GM19238 (cell line): ENCODE measurements around the gene TTF1.

Source experiments
- DNase-seq: peaks from one replicate; pipeline ENCODE4 v3.0.0; 2011; ENCODE audit warnings: low spot score; ENCODE audit not compliant: insufficient read length

TTF1 gene

DNA sequence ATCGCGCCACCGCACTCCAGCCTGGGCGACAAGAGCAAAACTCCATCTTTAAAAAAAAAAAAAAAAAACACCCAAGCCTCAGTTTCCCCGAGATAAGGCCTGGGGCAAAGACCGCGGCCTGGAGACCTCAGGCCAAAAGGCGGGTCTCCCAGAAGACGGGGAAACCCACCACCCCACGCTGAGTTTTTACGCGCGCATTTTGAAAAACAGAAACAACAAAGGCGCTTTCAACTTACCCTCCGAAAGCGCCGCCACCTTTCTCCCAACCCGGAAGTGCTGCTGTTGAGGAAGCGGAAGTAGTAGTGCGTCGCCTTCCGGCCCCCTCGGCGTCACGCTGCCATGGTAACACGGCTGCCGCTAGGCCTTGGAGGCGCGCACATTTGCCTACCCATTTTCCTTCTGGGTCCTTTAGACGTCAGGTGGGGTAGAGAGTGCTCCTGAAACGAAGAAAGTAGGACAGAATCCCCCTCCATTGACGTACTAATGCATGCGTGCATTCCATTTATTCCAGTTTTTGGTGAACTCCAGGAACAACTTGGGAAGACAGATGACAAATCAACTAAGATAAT lies at the start of gene TTF1:
TTF1 (minus strand) TSS at position 287 of the 569 bp plus-strand sequence. CDS start 4,019 bp downstream, outside the sequence.
- DNase-seq, result peak; percentile 93

- DNase-seq, result no peak
Measured at GRCh38 chr9:132456241-132456640, 49.6 kb upstream of the TTF1 start.

DNA sequence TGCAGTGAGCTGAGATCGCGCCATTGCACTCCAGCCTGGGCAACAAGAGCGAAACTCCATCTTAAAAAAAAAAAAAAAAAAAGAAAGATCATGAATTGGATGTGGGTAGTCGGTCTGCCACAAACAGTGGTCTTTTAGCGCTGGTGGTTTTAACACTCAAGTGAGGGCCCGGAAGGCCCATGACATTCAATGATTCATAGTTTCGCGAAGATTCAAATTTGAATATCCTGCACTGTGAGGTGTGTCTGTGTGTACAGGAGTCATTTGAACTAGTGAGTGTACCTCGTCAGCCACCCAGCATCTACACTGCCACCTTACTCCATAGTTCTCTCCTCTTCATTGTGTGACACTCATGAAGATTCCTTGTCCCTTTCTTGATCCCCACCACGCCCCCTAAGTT lies 44.6 kb upstream of the TTF1 start:
- no peak for DNase-seq

- DNase-seq, result no peak
Measured at GRCh38 chr9:132447902-132448301, 41.3 kb upstream of the TTF1 start.

DNA sequence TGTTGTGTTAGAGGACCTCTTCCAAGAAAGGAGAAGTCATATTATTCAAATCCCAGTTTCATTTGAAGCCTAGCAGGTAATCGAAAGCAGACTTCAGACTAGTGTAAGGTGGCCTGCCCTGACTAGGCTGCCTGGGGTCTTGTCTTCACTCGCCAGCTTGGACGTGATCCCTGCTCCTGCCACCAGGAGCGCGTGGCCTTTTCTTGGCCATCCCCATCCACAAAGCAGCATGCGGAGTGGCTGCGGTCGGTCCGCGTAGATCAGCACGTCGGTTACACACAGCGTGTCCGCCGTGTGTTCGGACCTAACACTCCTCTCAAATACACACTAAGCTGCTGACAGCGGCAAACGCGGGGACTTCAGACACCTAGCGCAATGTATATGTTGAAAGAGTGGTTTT lies 40.7 kb upstream of the TTF1 start:
- no peak for DNase-seq

DNA sequence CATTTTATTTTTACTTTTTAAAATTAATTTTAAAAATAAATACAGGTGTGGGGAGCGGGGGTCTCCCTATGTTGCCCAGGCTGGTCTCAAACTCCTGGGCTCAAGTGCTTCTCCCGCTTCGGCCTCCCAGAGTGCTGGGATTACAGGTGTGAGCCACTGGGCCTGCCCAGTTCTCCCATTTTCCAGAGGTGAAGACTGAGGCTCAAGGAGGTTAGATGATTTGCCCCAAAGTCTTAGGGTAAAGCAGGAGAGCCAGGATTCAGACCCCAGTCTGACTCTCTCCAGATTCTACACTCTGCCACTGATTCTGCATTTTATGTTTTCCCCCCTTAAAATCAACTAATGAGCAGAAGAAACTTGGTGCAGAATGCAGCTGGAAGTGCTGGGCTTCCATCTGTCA lies 40.2 kb upstream of the TTF1 start:
- no peak for DNase-seq

- no peak for DNase-seq
Measured at GRCh38 chr9:132443951-132444607, 37.4 kb upstream of the TTF1 start.

- no peak for DNase-seq
Measured at GRCh38 chr9:132441404-132441803, 34.8 kb upstream of the TTF1 start.

- no peak for DNase-seq
Measured at GRCh38 chr9:132440735-132441134, 34.1 kb upstream of the TTF1 start.

- DNase-seq, result no peak
Measured at GRCh38 chr9:132439153-132439552, 32.5 kb upstream of the TTF1 start.

- DNase-seq, result no peak
Measured at GRCh38 chr9:132434881-132435280, 28.2 kb upstream of the TTF1 start.

DNA sequence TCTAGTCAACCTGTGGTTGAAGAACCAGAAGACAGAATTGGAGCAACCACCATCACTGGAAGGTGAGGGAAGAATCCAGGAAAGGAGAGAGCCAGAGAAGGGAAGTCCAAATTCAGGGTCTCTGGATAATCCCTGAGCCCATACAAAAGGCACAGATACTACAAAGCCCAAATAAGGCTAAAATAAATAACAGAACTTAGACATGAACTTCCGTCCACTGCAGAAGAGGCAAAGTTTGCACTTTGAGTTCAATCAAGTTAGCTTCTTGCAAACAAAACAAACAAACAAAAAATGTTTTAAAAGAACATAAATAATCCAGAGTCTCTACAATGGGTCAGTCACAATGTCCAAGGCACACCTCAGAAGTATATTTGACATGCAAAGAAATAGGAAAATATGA lies 24.4 kb upstream of the TTF1 start:
- DNase-seq, result no peak

DNA sequence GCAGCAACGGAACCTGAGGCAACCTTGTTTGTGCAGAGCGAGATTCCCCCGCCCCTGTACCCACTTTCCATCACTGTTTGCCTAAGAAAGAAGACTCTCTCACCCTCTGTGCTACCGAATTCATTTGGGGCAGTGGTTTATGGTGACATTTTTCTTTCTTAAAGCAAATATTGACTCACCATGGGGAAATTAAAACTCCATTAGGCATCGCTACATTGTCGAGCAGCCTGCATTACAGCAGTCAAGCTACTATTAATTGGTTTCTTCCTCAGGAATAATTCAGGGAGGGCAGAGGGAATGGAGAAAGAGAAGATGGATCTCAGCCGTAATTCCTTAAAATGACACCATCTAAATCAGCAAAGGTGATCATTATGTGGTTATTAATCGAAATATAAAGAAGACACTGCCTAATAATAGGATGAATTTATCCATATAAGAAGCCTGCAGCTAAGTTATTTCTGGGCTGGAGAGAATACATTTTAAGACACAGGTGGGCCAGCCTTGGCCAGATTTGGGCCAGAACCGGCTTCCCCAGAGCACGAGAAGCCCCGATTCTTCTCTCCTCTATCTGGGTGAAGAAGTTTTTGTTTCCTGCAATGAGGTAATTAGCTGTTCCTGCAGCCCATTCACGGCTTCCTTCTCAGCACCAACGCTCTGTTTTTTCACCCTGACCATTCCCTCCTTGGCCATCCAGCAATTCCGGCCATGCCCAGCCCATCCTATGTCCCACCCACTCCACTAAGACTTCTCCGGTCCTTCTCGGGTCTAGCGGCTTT lies 20.2 kb upstream of the TTF1 start:
- no peak for DNase-seq

DNA sequence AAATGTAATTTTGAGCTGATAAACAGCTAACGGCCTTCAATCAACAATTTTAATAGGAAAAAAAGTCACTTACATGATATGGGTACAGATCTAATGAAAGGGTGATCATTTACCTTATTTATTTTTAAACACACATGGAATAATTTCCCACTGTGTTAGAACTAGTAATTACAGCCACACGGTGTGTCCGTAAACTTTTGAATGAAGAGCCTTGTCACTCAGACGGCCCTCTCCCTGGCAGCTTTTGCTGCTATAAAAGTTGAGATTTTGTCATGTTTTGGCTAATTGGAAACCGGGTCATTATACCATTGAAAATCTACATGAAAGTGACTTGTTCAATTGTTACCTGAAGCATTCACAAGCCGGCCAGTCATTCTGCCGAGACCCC lies 19.0 kb upstream of the TTF1 start:
- DNase-seq, result no peak

DNA sequence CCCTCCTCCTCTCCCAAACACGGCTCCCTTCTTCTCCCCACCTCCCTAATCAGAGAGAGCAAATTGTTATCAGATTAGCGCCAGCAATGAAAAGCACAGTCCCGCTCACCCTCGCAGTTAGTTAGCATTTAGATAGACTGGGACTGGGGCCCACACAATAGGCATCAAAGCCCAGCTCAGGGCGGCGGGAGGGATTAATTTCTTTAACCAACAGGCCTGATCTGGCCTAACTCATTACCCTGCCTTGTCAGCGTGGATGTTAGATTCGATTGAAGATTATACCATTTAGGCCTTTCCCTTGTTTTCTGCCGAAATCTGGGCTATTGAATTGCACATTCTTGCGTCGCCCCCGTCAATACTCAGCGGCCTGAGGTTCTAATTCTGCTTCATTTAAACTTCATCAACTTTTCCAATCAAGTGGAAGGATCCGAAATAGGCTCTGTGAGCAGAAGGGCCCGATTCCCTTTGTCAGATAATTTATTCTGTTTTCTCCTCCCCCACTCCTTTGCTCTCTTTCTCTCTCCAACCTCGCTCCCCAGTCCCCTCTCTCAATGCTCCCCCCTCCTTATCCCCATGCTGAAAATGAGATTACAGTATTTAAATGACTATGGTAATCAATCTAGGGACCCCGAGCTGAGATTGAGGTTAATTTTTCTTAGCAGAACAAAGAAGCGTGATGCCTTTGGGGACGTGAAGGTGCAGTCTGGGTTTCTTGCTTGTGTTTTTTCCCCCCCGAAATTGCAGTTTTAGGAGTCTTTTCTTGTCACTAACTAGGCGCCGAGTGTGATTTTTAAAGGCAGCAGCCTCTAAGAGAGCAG lies 18.4 kb upstream of the TTF1 start:
- DNase-seq, result no peak

DNA sequence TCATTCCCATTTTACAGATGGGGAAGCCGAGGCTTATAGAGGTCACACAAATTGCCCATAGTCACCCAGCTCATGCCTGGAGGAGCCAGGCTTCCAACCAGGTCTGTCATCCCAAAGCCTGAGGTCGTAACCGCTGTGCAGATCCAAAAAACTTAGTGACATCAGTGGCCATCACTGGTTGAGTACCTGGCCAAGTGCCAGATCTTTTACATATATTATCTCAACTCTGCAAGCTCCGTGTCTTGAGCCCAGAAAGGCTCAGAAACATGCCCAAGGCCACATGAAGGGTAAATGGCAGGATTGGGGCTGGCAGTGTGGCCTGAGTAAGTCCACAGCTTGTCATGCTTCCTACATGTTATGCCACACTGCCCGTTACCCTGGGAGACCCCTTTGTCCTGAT lies 16.9 kb upstream of the TTF1 start:
- DNase-seq, result no peak

DNA sequence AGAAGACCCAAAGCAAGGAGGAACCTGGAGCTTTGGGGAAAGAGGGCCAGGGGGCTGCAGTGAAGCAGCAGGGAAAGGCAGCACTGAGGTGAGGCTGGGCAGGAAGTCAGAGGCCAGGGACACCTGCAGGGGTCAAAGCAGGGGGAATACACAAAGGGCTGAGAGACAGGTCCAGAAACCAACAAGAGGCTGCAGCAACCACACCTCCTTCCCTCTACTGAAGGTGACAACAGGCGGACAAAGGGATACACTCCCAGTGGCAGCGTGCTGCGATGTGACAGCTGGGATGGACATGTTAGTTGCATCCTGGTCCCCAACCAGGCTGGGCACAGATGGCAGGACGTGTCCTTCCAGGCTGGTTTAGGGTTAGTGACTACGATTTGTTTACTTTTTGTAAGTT lies 15.9 kb upstream of the TTF1 start:
- DNase-seq, result no peak

DNA sequence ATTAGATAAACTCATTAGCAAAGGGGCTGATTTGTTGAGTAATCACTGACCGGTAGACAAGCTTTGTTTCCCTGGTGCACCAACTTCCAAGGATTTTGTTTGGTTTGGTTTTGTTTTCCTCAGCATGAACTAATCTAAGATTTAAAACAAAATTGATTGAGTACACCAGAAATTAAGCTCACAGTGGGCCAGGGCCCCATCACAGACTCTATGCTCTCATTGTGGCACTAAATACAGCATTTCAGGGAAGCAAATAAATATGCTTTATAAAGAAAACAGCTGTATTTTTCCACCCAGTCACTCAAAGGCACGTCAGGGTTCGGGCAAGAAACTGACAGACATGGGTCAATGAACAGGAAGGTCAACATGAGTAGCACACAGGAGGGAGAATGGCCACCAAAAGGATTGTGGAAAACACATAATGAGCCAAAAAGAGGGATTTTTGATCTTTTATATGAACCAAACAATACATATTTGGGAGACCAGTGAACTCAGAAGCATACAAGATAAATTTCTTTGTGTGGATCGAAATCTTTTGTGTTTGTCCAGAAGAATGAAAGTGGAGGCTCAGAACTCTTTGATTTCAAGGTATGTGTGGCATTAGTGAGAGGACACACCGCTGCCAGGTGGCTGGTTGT lies 12.2 kb upstream of the TTF1 start:
- DNase-seq, result no peak

- no peak for DNase-seq
Measured at GRCh38 chr9:132415181-132415580, 8.5 kb upstream of the TTF1 start.

DNA sequence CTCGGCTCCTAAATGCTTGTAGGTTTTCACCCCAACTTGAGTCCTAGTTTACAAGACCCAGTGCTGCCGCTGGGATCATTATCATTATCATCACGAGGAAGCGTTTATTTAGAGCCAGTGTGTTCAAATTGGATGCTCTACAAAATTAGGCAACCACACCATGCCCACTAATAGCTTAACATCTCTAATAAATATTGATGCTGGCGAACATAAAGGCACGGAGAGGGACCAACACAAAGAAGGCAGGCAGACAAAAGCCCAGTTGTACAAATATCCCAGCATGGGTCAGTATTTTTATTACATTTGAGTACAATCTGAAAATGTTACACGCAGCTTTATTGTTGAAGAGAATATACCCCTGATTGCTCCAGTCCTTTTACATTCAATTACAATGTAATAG lies 8.1 kb upstream of the TTF1 start:
- no peak for DNase-seq

GRCh38 chr9:132413926-132414325 lies 7.3 kb upstream of the TTF1 start:
- DNase-seq, result no peak
